ENCODE measurements around the gene PACRG.

Gene PACRG

DNA sequence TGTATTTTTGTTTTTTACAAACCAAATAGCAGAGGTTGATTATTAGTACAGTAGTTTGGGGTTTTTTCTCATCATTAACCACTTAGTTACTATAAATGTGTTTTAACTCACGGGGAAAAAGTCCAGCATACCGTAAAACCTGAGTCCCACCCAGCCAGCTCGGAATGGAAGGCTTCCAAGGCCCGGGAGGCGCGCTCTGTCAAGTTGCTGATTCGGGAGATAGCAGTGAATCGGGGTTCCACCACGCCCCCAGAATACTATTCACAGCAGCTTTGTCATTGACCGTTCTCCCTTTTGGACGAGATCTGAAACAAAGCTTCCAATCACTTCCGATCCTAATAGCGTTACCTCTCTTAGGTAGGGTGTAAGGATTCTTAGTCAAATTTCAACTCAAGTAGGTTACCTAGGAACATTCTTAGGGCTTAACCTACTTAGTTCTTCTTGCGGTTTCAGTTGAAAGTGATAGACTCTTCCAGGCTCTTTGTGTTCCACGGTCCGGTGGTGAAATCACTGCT, 453.9 kb downstream of the PACRG start:
- H3K9me2 ChIP-seq (replicated peaks; ENCODE audit: insufficient read depth, low read length), result no peaks in the 10 kb centered on the region
- no peaks in the 10 kb centered on the region for H3K27me3 ChIP-seq (ENCODE audit: low read length)
- H3K9ac ChIP-seq (ENCODE audit: low read length), result no peak overlapping the region
- no peaks in the 10 kb centered on the region for H3K79me2 ChIP-seq (ENCODE audit: insufficient read depth, low read length)
- H3K36me3 ChIP-seq (ENCODE audit: low read length), result no peaks in the 10 kb centered on the region
- no peaks in the 10 kb centered on the region for H4K20me1 ChIP-seq (ENCODE audit: low read depth, low read length)
- no peak overlapping the region for H3K4me2 ChIP-seq (ENCODE audit: low read depth, low read length, poor library complexity, severe bottlenecking)
- H3K27ac ChIP-seq (ENCODE audit: low read depth, low read length), result no peak overlapping the region
- no peaks in the 10 kb centered on the region for H3F3A ChIP-seq (ENCODE audit: insufficient read depth)
- no peaks in the 10 kb centered on the region for H3K9me3 ChIP-seq (ENCODE audit: insufficient read depth, low read length)
- TF ChIP-seq EZH2phosphoT487 (conservative IDR thresholded peaks at IDR 0.05; ENCODE audit: low read length), result no peak
- TF ChIP-seq, protein P1, sequence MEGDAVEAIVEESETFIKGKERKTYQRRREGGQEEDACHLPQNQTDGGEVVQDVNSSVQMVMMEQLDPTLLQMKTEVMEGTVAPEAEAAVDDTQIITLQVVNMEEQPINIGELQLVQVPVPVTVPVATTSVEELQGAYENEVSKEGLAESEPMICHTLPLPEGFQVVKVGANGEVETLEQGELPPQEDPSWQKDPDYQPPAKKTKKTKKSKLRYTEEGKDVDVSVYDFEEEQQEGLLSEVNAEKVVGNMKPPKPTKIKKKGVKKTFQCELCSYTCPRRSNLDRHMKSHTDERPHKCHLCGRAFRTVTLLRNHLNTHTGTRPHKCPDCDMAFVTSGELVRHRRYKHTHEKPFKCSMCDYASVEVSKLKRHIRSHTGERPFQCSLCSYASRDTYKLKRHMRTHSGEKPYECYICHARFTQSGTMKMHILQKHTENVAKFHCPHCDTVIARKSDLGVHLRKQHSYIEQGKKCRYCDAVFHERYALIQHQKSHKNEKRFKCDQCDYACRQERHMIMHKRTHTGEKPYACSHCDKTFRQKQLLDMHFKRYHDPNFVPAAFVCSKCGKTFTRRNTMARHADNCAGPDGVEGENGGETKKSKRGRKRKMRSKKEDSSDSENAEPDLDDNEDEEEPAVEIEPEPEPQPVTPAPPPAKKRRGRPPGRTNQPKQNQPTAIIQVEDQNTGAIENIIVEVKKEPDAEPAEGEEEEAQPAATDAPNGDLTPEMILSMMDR (IDR thresholded peaks at IDR 0.05; ENCODE audit: insufficient read depth, low read length, poor library complexity, severe bottlenecking), result no peak
- no peak overlapping the region for H3K4me3 ChIP-seq (ENCODE audit: insufficient read depth, low read length, poor library complexity, severe bottlenecking)
- no peak overlapping the region for H2AFZ ChIP-seq (ENCODE audit: low read depth, low read length, severe bottlenecking)

DNA sequence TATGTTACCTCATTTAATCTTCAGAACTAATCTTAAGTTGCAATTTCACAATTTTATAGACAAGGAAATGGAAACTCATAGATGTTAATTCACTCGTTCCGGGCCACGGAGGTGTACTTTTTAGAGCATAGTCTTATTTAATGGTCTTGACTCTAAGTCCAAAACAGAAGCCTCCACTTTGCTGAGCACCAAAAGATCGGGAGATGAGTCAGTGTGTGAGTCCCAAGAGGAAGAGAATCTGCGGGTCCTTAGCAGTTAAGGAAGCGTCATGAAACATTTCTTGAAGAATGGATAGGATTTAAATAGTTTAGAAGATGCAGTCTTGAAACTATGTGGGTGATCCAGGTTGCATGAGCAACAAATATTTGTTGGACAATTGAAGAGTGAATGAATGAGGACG, 454.9 kb downstream of the PACRG start:
- Histone ChIP-seq H3K9me2 (replicated peaks; ENCODE audit: insufficient read depth, low read length) (no peaks in the 10 kb centered on the region), H3K27ac (ENCODE audit: low read depth, low read length) (no peak overlapping the region), H2AFZ (ENCODE audit: low read depth, low read length, severe bottlenecking) (no peak overlapping the region), H3K4me3 (ENCODE audit: insufficient read depth, low read length, poor library complexity, severe bottlenecking) (no peak overlapping the region), H3K36me3 (ENCODE audit: low read length) (no peaks in the 10 kb centered on the region), H3K9ac (ENCODE audit: low read length) (no peak overlapping the region), H3K27me3 (ENCODE audit: low read length) (no peaks in the 10 kb centered on the region), H3K79me2 (ENCODE audit: insufficient read depth, low read length) (no peaks in the 10 kb centered on the region), H3K4me2 (ENCODE audit: low read depth, low read length, poor library complexity, severe bottlenecking) (no peak overlapping the region), H3K9me3 (ENCODE audit: insufficient read depth, low read length) (no peaks in the 10 kb centered on the region), H3F3A (ENCODE audit: insufficient read depth) (no peaks in the 10 kb centered on the region), H4K20me1 (ENCODE audit: low read depth, low read length) (no peaks in the 10 kb centered on the region)
- TF ChIP-seq, protein P1 (IDR thresholded peaks at IDR 0.05; ENCODE audit: insufficient read depth, low read length, poor library complexity, severe bottlenecking), result no peak
- TF ChIP-seq EZH2phosphoT487 (conservative IDR thresholded peaks at IDR 0.05; ENCODE audit: low read length), result no peak

DNA sequence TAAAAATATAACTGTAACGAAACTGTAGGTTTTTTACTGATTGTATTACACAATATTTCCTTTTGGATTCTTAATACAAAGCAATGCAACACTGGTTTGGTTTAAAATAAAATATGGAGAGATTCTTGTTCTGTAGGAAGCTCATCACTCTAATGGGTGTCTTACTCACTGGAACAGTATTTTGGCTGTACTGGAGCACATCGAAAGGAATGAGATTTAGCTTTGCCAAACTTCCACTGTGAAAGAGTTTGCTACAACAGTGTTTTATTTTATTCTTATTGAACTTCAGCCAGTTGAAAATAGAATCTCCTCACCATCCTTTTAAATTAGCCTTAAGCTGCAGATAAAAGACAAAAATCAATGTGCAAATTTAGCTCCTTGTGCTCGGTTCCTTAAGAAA, 456.0 kb downstream of the PACRG start:
- Histone ChIP-seq H3K79me2 (ENCODE audit: insufficient read depth, low read length) (no peaks in the 10 kb centered on the region), H3K27me3 (ENCODE audit: low read length) (no peaks in the 10 kb centered on the region), H2AFZ (ENCODE audit: low read depth, low read length, severe bottlenecking) (no peak overlapping the region), H3K9me2 (replicated peaks; ENCODE audit: insufficient read depth, low read length) (no peaks in the 10 kb centered on the region), H3K9ac (ENCODE audit: low read length) (no peak overlapping the region), H3K36me3 (ENCODE audit: low read length) (no peaks in the 10 kb centered on the region), H3K9me3 (ENCODE audit: insufficient read depth, low read length) (no peaks in the 10 kb centered on the region), H3K27ac (ENCODE audit: low read depth, low read length) (no peak overlapping the region), H3K4me2 (ENCODE audit: low read depth, low read length, poor library complexity, severe bottlenecking) (no peak overlapping the region), H3F3A (ENCODE audit: insufficient read depth) (no peaks in the 10 kb centered on the region), H4K20me1 (ENCODE audit: low read depth, low read length) (no peaks in the 10 kb centered on the region), H3K4me3 (ENCODE audit: insufficient read depth, low read length, poor library complexity, severe bottlenecking) (no peak overlapping the region)
- TF ChIP-seq, protein P1 (IDR thresholded peaks at IDR 0.05; ENCODE audit: insufficient read depth, low read length, poor library complexity, severe bottlenecking), result no peak
- TF ChIP-seq EZH2phosphoT487 (conservative IDR thresholded peaks at IDR 0.05; ENCODE audit: low read length), result no peak
